MM.1S (cell line): ENCODE measurements around the gene ALKBH7.

ENCODE experiments used
- EZH2 ChIP-seq: fragments of 300-600 bp; sonication (generic); optimal IDR thresholded peaks from 2 replicates; pipeline ENCODE3; 2017; ENCODE audit warnings: low read depth, mild to moderate bottlenecking, antibody characterized with exemption, low read length, mixed read lengths
- EZH2phosphoT487 ChIP-seq: fragments of 300-600 bp; sonication (generic); IDR thresholded peaks from 2 replicates; pipeline ENCODE4 v1.6.1; 2018; ENCODE audit warnings: antibody characterized with exemption, low read length
- TF ChIP-seq, protein P1 (sequence below): fragments of 300-600 bp; sonication (generic); IDR thresholded peaks from 2 replicates; pipeline ENCODE4 v1.5.1; 2016; ENCODE audit warnings: antibody characterized with exemption, low read length, mixed read lengths

DNA sequence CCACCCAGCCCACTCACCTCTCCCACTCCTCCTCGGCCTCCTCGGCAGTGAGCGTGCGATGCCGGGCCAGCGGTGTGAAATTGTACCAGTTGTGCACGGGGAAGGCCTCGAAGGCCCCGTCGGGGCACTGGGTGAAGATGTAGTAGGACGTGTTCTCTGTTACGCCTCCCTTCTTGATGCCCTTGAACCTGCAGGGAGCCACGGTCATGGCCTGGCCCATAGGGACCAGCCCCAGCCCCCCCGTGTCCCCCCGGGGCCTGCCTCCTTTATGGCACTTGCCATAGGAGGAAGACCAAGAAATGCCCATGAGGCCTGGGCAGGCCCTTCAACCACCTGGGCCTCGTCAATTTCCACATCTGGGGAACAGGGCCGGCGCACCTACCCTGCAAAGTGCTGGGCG, 14.8 kb downstream of the ALKBH7 start:
- TF ChIP-seq EZH2phosphoT487, result no peak
- TF ChIP-seq, protein P1, sequence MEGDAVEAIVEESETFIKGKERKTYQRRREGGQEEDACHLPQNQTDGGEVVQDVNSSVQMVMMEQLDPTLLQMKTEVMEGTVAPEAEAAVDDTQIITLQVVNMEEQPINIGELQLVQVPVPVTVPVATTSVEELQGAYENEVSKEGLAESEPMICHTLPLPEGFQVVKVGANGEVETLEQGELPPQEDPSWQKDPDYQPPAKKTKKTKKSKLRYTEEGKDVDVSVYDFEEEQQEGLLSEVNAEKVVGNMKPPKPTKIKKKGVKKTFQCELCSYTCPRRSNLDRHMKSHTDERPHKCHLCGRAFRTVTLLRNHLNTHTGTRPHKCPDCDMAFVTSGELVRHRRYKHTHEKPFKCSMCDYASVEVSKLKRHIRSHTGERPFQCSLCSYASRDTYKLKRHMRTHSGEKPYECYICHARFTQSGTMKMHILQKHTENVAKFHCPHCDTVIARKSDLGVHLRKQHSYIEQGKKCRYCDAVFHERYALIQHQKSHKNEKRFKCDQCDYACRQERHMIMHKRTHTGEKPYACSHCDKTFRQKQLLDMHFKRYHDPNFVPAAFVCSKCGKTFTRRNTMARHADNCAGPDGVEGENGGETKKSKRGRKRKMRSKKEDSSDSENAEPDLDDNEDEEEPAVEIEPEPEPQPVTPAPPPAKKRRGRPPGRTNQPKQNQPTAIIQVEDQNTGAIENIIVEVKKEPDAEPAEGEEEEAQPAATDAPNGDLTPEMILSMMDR, result no peak
- TF ChIP-seq EZH2, result no peak
